IPS-20b (cell line): Measurements from ENCODE around the gene KIF5A.
"Not testable (repeated sequence)": the region's sequence is repeated elsewhere in the genome, so short reads cannot be mapped to it uniquely, and the experiment has no call there.

Experiments used
- H3K27ac ChIP-seq: one replicate; pipeline ENCODE4 v1.5.1; 2013; ENCODE audit warnings: low read length
- H3K27me3 ChIP-seq: 2 replicates; pipeline ENCODE4 v1.6.1; 2013; ENCODE audit warnings: mild to moderate bottlenecking, low read length, inconsistent platforms; ENCODE audit not compliant: insufficient read depth
- H3K36me3 ChIP-seq: 2 replicates; pipeline ENCODE4 v1.6.1; 2013; ENCODE audit warnings: low read depth, mild to moderate bottlenecking, inconsistent platforms, low read length, moderate library complexity; ENCODE audit not compliant: insufficient read depth
- H3K4me1 ChIP-seq: 2 replicates; pipeline ENCODE4 v1.6.1; 2013; ENCODE audit warnings: mild to moderate bottlenecking, control low read depth, inconsistent platforms, low read length, moderate library complexity; ENCODE audit not compliant: insufficient read depth
- H3K4me3 ChIP-seq: 2 replicates; pipeline ENCODE4 v1.5.1; 2013; ENCODE audit warnings: mild to moderate bottlenecking, low read length, inconsistent platforms
- H3K9ac ChIP-seq: 2 replicates; pipeline ENCODE4 v1.6.1; 2013; ENCODE audit warnings: low read depth, mild to moderate bottlenecking, inconsistent platforms, low read length, moderate library complexity
- H3K9me3 ChIP-seq: 2 replicates; pipeline ENCODE4 v1.6.1; 2013; ENCODE audit warnings: mild to moderate bottlenecking, low read depth, low read length, inconsistent platforms; ENCODE audit not compliant: insufficient read depth

KIF5A gene

GRCh38 chr12:57549909-57550640 lies at the start of gene KIF5A:
KIF5A (plus strand) TSS chr12:57550044; CDS start chr12:57550272, 228 bp downstream.
- Histone ChIP-seq H3K27ac (no peak within 1 kb of the TSS), H3K9ac (peak within 1 kb of the TSS; percentile 82; the same call in 1 of the 2 replicates), H3K4me3 (peak within 1 kb of the TSS; percentile 95), H3K36me3 (peaks cover 13% of the 10 kb centered on the region; the same call in 1 of the 2 replicates), H3K9me3 (no peaks in the 10 kb centered on the region), H3K4me1 (peaks cover 27% of the 10 kb centered on the region), H3K27me3 (peaks cover 31% of the 10 kb centered on the region)

GRCh38 chr12:57500213-57500612 lies 49.6 kb upstream of the KIF5A start:
- Histone ChIP-seq H3K27ac (no peak overlapping the region), H3K4me3 (no peak overlapping the region), H3K36me3 (peaks cover 91% of the 10 kb centered on the region), H3K9me3 (no peaks in the 10 kb centered on the region), H3K9ac (no peak overlapping the region), H3K4me1 (no peaks in the 10 kb centered on the region), H3K27me3 (no peaks in the 10 kb centered on the region)

DNA sequence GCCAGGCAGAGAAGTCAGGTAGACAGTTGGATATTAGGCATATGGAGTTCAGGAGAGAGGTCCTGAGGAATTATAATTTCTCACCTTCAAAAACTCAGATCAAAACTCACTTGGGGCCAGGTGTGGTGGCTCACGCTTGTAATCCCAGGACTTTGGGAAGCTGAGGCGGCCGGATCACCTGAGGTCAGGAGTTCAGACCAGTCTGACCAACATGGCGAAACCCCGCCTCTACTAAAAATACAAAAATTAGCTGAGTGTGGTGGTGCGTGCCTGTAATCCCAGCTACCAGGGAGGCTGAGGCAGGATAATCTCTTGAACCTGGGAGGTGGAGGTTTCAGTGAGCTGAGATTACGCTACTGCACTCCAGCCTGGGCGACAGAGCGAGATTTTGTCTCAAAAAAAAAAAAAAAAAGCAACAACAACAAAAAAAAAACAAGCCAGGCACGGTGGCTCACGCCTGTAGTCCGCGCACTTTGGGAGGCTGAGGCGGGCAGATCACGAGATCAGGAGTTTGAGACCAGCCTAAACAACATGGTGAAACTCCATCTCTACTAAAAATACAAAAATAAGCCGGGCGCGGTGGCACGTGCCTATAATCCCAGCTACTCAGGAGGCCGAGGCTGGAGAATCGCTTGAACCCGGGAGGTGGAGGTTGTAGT lies 47.4 kb upstream of the KIF5A start:
- not testable (repeated sequence) for H3K27me3 ChIP-seq, H3K27ac ChIP-seq, H3K4me3 ChIP-seq, H3K4me1 ChIP-seq, H3K9me3 ChIP-seq, H3K9ac ChIP-seq
- H3K36me3 ChIP-seq: peaks cover 87% of the 10 kb centered on the region

GRCh38 chr12:57506541-57506940 lies 43.3 kb upstream of the KIF5A start:
- H3K9ac ChIP-seq, H3K27ac ChIP-seq, H3K9me3 ChIP-seq, H3K27me3 ChIP-seq, H3K4me3 ChIP-seq, H3K4me1 ChIP-seq: not testable (repeated sequence)
- H3K36me3 ChIP-seq: peaks cover 83% of the 10 kb centered on the region

GRCh38 chr12:57507796-57508195 lies 42.0 kb upstream of the KIF5A start:
- not testable (repeated sequence) for H3K4me1 ChIP-seq, H3K9ac ChIP-seq, H3K9me3 ChIP-seq, H3K27ac ChIP-seq, H3K27me3 ChIP-seq, H3K4me3 ChIP-seq
- peaks cover 83% of the 10 kb centered on the region for H3K36me3 ChIP-seq

- Histone ChIP-seq H3K9ac (no peak overlapping the region), H3K27ac (no peak overlapping the region), H3K27me3 (no peaks in the 10 kb centered on the region), H3K4me3 (no peak overlapping the region), H3K4me1 (no peaks in the 10 kb centered on the region), H3K36me3 (peaks cover 83% of the 10 kb centered on the region), H3K9me3 (no peaks in the 10 kb centered on the region)
These were observed 38.7 kb upstream of the KIF5A start for GRCh38 chr12:57511161-57511560.

GRCh38 chr12:57511588-57512325 lies 38.1 kb upstream of the KIF5A start:
- Histone ChIP-seq H3K4me1 (no peaks in the 10 kb centered on the region), H3K27ac (no peak overlapping the region), H3K27me3 (no peaks in the 10 kb centered on the region), H3K9me3 (no peaks in the 10 kb centered on the region), H3K9ac (no peak overlapping the region), H3K36me3 (peaks cover 84% of the 10 kb centered on the region), H3K4me3 (no peak overlapping the region)

- no peaks in the 10 kb centered on the region for H3K9me3 ChIP-seq
- H3K27me3 ChIP-seq: no peaks in the 10 kb centered on the region
- H3K9ac ChIP-seq: no peak overlapping the region
- H3K27ac ChIP-seq: no peak overlapping the region
- H3K4me3 ChIP-seq: no peak overlapping the region
- peaks cover 93% of the 10 kb centered on the region for H3K36me3 ChIP-seq
- no peaks in the 10 kb centered on the region for H3K4me1 ChIP-seq
These were observed 37.2 kb upstream of the KIF5A start for GRCh38 chr12:57512665-57513064.

GRCh38 chr12:57513266-57513665 lies 36.6 kb upstream of the KIF5A start:
- no peak overlapping the region for H3K9ac ChIP-seq
- H3K27me3 ChIP-seq: no peaks in the 10 kb centered on the region
- H3K4me3 ChIP-seq: no peak overlapping the region
- H3K36me3 ChIP-seq: peaks cover 99% of the 10 kb centered on the region
- no peak overlapping the region for H3K27ac ChIP-seq
- peaks cover under 1% of the 10 kb centered on the region; the same call in 1 of the 2 replicates for H3K4me1 ChIP-seq
- H3K9me3 ChIP-seq: no peaks in the 10 kb centered on the region

DNA sequence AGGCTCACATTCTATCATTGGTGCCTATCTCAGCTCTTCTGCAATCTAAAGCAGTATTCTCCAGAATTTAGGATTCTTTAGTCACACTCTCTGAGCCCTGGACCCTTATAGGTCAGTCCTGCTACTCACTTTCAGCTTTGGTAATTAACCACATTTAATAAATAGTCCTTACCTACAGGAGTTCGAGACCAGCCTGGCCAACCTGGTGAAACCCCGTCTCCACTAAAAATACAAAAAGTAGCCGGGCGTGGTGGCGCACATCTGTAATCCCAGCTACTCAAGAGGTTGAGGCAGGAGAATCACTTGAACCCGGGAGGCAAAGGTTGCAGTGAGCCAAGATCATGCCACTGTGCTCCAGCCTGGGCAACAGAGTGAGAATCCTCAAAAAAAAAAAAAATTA lies 36.2 kb upstream of the KIF5A start:
- not testable (repeated sequence) for H3K9me3 ChIP-seq, H3K4me3 ChIP-seq, H3K27ac ChIP-seq, H3K27me3 ChIP-seq, H3K9ac ChIP-seq, H3K4me1 ChIP-seq
- H3K36me3 ChIP-seq: peaks cover 100% of the 10 kb centered on the region

DNA sequence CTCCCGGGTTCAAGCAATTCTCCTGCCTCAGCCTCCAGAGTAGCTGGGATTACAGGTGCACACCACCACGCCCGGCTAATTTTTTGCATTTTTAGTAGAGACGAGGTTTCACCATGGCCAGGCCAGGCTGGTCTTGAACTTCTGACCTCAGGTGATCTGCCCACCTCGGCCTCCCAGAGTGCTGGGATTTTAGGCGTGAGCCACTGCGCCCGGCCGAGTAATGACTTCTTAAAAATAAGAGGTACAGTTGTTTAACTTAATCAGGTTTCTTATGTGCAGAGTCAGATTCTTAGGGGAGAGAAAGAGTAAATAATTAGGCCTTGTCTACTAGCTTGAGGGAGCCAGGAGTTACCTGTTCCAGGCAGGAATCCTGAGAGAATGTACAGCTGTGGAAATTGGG lies 35.6 kb upstream of the KIF5A start:
- H3K27ac ChIP-seq, H3K9me3 ChIP-seq, H3K9ac ChIP-seq, H3K4me3 ChIP-seq, H3K4me1 ChIP-seq, H3K27me3 ChIP-seq: not testable (repeated sequence)
- H3K36me3 ChIP-seq: peaks cover 100% of the 10 kb centered on the region
